PC-3 (cell line): ENCODE measurements around the gene FBXO2.

Experiments
- EZH2 ChIP-seq: fragments of 300-600 bp; sonication (generic); IDR thresholded peaks from one replicate; pipeline ENCODE4 v1.6.1; 2017; ENCODE audit warnings: antibody characterized with exemption, mild to moderate bottlenecking, low read length; ENCODE audit not compliant: unreplicated experiment
- TF ChIP-seq, protein P1 (sequence below): fragments of 300-600 bp; sonication (generic); conservative IDR thresholded peaks from 2 replicates; pipeline ENCODE4 v1.5.1; 2017; ENCODE audit warnings: antibody characterized with exemption, low read depth, mild to moderate bottlenecking, low read length

DNA sequence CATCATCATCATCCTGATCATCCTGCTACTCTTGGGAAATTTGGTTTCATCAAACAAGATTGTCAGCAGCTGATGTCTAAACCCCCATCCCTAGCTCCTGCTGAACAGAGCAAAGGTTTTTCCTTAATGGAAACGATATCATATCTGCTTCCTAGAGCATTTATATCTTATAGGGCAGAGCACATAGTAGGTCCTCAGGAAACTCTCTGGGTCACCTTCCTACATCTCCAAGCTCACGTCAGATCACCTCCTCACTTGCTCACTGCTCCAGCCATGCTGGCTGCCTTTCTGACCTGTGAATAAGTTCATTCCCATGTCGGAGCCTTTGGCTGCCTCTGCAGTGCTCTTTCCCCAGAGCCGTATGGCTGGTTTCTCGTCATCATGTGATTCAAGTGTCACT, 10.4 kb downstream of the FBXO2 start:
- TF ChIP-seq, protein P1, sequence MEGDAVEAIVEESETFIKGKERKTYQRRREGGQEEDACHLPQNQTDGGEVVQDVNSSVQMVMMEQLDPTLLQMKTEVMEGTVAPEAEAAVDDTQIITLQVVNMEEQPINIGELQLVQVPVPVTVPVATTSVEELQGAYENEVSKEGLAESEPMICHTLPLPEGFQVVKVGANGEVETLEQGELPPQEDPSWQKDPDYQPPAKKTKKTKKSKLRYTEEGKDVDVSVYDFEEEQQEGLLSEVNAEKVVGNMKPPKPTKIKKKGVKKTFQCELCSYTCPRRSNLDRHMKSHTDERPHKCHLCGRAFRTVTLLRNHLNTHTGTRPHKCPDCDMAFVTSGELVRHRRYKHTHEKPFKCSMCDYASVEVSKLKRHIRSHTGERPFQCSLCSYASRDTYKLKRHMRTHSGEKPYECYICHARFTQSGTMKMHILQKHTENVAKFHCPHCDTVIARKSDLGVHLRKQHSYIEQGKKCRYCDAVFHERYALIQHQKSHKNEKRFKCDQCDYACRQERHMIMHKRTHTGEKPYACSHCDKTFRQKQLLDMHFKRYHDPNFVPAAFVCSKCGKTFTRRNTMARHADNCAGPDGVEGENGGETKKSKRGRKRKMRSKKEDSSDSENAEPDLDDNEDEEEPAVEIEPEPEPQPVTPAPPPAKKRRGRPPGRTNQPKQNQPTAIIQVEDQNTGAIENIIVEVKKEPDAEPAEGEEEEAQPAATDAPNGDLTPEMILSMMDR: no peak
- TF ChIP-seq EZH2: no peak
